ENCODE measurements around the gene ENPP7.

The ENPP7 gene

GRCh38 chr17:79785900-79786810 is 55.4 kb downstream of the ENPP7 start:
- Histone ChIP-seq H3K4me2 (ENCODE audit: low read depth, low read length) (no peak overlapping the region), H3K9ac (ENCODE audit: low read length) (no peak overlapping the region), H3K4me1 (ENCODE audit: low read length) (no peaks in the 10 kb centered on the region), H3K9me2 (replicated peaks; ENCODE audit: insufficient read depth, low read length) (no peaks in the 10 kb centered on the region), H3F3A (ENCODE audit: insufficient read depth, low read length) (no peaks in the 10 kb centered on the region), H3K79me2 (ENCODE audit: low read length) (no peaks in the 10 kb centered on the region), H3K27me3 (replicated peaks; ENCODE audit: insufficient read depth, low read length) (peaks cover 100% of the 10 kb centered on the region), H4K20me1 (ENCODE audit: insufficient read depth, low read length) (no peaks in the 10 kb centered on the region), H3K4me3 (ENCODE audit: low read length) (no peak overlapping the region), H3K9me3 (replicated peaks; ENCODE audit: insufficient read depth, low read length) (no peaks in the 10 kb centered on the region), H2AFZ (ENCODE audit: low read length) (no peak overlapping the region), H3K27ac (ENCODE audit: low read length) (no peak overlapping the region), H3K36me3 (replicated peaks; ENCODE audit: insufficient read depth, low read length) (no peaks in the 10 kb centered on the region)
- TF ChIP-seq, protein P1, sequence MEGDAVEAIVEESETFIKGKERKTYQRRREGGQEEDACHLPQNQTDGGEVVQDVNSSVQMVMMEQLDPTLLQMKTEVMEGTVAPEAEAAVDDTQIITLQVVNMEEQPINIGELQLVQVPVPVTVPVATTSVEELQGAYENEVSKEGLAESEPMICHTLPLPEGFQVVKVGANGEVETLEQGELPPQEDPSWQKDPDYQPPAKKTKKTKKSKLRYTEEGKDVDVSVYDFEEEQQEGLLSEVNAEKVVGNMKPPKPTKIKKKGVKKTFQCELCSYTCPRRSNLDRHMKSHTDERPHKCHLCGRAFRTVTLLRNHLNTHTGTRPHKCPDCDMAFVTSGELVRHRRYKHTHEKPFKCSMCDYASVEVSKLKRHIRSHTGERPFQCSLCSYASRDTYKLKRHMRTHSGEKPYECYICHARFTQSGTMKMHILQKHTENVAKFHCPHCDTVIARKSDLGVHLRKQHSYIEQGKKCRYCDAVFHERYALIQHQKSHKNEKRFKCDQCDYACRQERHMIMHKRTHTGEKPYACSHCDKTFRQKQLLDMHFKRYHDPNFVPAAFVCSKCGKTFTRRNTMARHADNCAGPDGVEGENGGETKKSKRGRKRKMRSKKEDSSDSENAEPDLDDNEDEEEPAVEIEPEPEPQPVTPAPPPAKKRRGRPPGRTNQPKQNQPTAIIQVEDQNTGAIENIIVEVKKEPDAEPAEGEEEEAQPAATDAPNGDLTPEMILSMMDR (IDR thresholded peaks at IDR 0.05; ENCODE audit: low read length): no peak
- no peak for TF ChIP-seq EZH2 (optimal IDR thresholded peaks at IDR 0.05; ENCODE audit: low read depth, low read length)
- TF ChIP-seq EZH2phosphoT487 (IDR thresholded peaks at IDR 0.05; ENCODE audit: low read length): no peak
- DNase-seq: no peak

DNA sequence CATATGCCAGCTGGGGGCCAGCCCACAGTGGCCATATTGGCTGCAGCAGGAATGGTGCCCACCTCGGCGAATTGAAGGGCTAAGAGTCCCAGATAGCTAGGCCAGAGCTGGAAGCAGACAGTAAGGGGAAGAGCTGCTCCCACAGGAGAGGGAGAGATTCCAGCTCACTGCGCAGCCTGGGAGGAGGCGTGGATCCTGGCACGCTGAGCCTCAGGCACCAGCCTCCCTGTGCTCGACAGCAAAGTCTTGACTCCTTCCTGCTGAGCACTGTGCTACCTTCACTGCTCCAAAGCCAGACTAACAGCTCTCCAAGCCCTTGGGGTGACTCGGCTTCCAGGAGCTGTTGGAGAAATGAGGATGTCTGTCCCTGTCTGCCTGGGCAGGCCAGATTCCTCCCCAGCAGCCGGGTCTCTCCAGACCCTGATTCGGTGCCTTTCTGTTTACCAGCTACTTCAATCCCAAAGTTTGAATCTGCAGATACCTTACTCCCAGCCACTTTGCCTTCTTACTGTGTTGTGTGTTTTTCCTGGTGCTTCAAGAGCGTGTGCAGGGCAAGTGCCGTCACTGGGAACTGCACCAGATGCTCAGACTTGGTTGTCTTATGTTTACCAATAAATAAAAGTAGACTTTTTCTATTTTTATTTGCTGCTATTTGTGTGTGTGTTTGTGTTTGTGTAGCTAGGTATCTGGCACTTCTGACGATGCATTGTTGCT is 56.3 kb downstream of the ENPP7 start:
- DNase-seq: no peak
- H3K4me1 ChIP-seq (ENCODE audit: low read length): no peaks in the 10 kb centered on the region
- H3K36me3 ChIP-seq (replicated peaks; ENCODE audit: insufficient read depth, low read length): no peaks in the 10 kb centered on the region
- H3K27ac ChIP-seq (ENCODE audit: low read length): no peak overlapping the region
- no peak overlapping the region for H2AFZ ChIP-seq (ENCODE audit: low read length)
- no peaks in the 10 kb centered on the region for H3K79me2 ChIP-seq (ENCODE audit: low read length)
- no peak overlapping the region for H3K9ac ChIP-seq (ENCODE audit: low read length)
- no peaks in the 10 kb centered on the region for H3F3A ChIP-seq (ENCODE audit: insufficient read depth, low read length)
- TF ChIP-seq EZH2 (optimal IDR thresholded peaks at IDR 0.05; ENCODE audit: low read depth, low read length) (no peak), EZH2phosphoT487 (IDR thresholded peaks at IDR 0.05; ENCODE audit: low read length) (no peak)
- TF ChIP-seq, protein P1 (IDR thresholded peaks at IDR 0.05; ENCODE audit: low read length): no peak
- H3K9me2 ChIP-seq (replicated peaks; ENCODE audit: insufficient read depth, low read length): no peaks in the 10 kb centered on the region
- peaks cover 100% of the 10 kb centered on the region for H3K27me3 ChIP-seq (replicated peaks; ENCODE audit: insufficient read depth, low read length)
- no peak overlapping the region for H3K4me3 ChIP-seq (ENCODE audit: low read length)
- H4K20me1 ChIP-seq (ENCODE audit: insufficient read depth, low read length): no peaks in the 10 kb centered on the region
- no peak overlapping the region for H3K4me2 ChIP-seq (ENCODE audit: low read depth, low read length)
- H3K9me3 ChIP-seq (replicated peaks; ENCODE audit: insufficient read depth, low read length): no peaks in the 10 kb centered on the region

- no peaks in the 10 kb centered on the region for H4K20me1 ChIP-seq (ENCODE audit: insufficient read depth, low read length)
- no peak for DNase-seq
- peaks cover 90% of the 10 kb centered on the region for H3K27me3 ChIP-seq (replicated peaks; ENCODE audit: insufficient read depth, low read length)
- no peaks in the 10 kb centered on the region for H3K9me3 ChIP-seq (replicated peaks; ENCODE audit: insufficient read depth, low read length)
- H3K9me2 ChIP-seq (replicated peaks; ENCODE audit: insufficient read depth, low read length): no peaks in the 10 kb centered on the region
- H3K27ac ChIP-seq (ENCODE audit: low read length): no peak overlapping the region
- H3F3A ChIP-seq (ENCODE audit: insufficient read depth, low read length): no peaks in the 10 kb centered on the region
- H3K4me3 ChIP-seq (ENCODE audit: low read length): no peak overlapping the region
- H2AFZ ChIP-seq (ENCODE audit: low read length): no peak overlapping the region
- H3K36me3 ChIP-seq (replicated peaks; ENCODE audit: insufficient read depth, low read length): no peaks in the 10 kb centered on the region
- TF ChIP-seq, protein P1 (IDR thresholded peaks at IDR 0.05; ENCODE audit: low read length): no peak
- TF ChIP-seq EZH2phosphoT487 (IDR thresholded peaks at IDR 0.05; ENCODE audit: low read length) (no peak), EZH2 (optimal IDR thresholded peaks at IDR 0.05; ENCODE audit: low read depth, low read length) (no peak)
- no peaks in the 10 kb centered on the region for H3K4me1 ChIP-seq (ENCODE audit: low read length)
- no peak overlapping the region for H3K9ac ChIP-seq (ENCODE audit: low read length)
- H3K4me2 ChIP-seq (ENCODE audit: low read depth, low read length): no peak overlapping the region
- H3K79me2 ChIP-seq (ENCODE audit: low read length): no peaks in the 10 kb centered on the region
Observed at GRCh38 chr17:79788455-79788854, 57.7 kb downstream of the ENPP7 start.
